OCI-LY7 (cell line): ENCODE measurements around the gene KANK2.

Source experiments
- EZH2phosphoT487 ChIP-seq: fragments of 200-600 bp; sonication (generic); IDR thresholded peaks from 2 replicates; pipeline ENCODE4 v1.6.1; 2018; ENCODE audit warnings: low read depth, borderline replicate concordance, mild to moderate bottlenecking, mixed run types, antibody characterized with exemption, low read length, moderate library complexity, mixed read lengths
- TF ChIP-seq, protein P1 (sequence below): fragments of 200-600 bp; sonication (generic); conservative IDR thresholded peaks from 2 replicates; pipeline ENCODE4 v1.5.1; 2014; ENCODE audit warnings: mild to moderate bottlenecking, antibody characterized with exemption, low read length, moderate library complexity, mixed read lengths

DNA sequence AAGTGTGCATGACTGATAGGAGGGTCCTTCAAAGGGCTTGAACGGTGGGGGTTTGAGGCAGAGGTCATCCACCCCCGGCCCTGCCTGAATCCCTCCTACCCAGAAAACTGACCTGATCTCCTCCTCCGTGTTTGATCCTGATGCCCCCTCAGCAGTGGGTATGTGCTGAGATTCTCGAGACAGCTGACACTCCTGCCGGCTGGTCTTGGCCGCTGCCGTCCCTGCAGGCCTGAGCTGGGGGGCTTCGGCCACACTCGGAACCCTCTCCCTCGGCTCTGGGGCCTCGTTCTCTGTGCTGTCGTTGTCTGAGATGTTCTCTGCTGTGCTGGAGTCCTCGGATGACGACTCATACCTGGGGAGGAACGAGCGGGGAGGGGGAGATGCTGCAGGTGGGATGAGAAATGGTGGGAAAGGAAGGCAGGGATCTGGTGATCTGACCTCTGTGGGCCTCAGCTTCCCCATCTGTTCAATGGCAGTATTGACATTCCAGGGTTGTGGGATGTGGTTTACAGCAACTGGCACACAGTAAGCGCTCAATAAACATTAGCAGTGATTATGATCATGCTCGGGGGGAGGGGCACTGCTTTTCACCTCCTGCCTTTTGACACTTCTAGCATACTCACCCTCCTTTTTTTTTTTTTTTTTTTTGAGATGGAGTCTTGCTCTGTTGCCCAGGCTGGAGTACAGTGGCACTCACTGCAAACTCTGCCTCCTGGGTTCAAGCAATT is 20.7 kb downstream of the KANK2 start:
- TF ChIP-seq, protein P1, sequence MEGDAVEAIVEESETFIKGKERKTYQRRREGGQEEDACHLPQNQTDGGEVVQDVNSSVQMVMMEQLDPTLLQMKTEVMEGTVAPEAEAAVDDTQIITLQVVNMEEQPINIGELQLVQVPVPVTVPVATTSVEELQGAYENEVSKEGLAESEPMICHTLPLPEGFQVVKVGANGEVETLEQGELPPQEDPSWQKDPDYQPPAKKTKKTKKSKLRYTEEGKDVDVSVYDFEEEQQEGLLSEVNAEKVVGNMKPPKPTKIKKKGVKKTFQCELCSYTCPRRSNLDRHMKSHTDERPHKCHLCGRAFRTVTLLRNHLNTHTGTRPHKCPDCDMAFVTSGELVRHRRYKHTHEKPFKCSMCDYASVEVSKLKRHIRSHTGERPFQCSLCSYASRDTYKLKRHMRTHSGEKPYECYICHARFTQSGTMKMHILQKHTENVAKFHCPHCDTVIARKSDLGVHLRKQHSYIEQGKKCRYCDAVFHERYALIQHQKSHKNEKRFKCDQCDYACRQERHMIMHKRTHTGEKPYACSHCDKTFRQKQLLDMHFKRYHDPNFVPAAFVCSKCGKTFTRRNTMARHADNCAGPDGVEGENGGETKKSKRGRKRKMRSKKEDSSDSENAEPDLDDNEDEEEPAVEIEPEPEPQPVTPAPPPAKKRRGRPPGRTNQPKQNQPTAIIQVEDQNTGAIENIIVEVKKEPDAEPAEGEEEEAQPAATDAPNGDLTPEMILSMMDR, result no peak
- no peak for TF ChIP-seq EZH2phosphoT487
